ENCODE results near the gene STXBP6. TPM values are rescaled to one million over a fixed set of nuclear protein-coding genes. Genes with fewer than 3 reads are reported as not detected.
"Not testable (repeated sequence)": the region's sequence is repeated elsewhere in the genome, so short reads cannot be mapped to it uniquely, and the experiment has no call there.

STXBP6 gene
- total and polyA plus RNA-seq, 7 donors, result 7.1 to 32.8 (median 14.3) TPM

DNA sequence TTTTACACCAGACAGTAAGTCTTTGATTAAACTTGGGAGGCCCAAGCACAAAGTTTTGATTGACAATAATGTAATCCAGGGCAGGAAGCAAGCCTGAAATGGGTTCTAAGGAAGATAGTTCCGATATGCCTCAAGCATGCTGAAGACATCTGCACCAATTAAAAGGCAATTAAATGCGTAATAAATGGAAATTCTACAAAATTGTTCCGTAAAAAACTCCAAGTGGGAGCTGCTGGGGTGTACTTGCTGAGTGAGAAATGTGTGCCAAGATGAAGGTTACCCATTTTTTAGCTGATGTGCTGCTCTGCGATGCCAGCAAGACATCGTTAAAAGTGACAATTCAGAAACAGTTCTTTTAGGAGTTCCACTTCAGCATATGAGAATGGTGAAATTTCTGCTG, 269.7 kb downstream of the STXBP6 start:
- 82 to 92% methylated on average over 5 of the region's 5 CpGs for WGBS, 2 donors
- Histone ChIP-seq H3K4me3 (no peak overlapping the region), H3K27ac (no peak overlapping the region), H3K36me3 (no peaks in the 10 kb centered on the region), H3K9me3 (no peaks in the 10 kb centered on the region), H3K27me3 (no peaks in the 10 kb centered on the region), H3K4me1 (no peaks in the 10 kb centered on the region)
- intact Hi-C loops (cut with DNase I), result no loop called here
- TF ChIP-seq POLR2A (IDR thresholded peaks at IDR 0.05) (no peak), POLR2AphosphoS5 (IDR thresholded peaks at IDR 0.05) (no peak), EP300 (IDR thresholded peaks at IDR 0.05) (no peak)
- TF ChIP-seq, protein P1, sequence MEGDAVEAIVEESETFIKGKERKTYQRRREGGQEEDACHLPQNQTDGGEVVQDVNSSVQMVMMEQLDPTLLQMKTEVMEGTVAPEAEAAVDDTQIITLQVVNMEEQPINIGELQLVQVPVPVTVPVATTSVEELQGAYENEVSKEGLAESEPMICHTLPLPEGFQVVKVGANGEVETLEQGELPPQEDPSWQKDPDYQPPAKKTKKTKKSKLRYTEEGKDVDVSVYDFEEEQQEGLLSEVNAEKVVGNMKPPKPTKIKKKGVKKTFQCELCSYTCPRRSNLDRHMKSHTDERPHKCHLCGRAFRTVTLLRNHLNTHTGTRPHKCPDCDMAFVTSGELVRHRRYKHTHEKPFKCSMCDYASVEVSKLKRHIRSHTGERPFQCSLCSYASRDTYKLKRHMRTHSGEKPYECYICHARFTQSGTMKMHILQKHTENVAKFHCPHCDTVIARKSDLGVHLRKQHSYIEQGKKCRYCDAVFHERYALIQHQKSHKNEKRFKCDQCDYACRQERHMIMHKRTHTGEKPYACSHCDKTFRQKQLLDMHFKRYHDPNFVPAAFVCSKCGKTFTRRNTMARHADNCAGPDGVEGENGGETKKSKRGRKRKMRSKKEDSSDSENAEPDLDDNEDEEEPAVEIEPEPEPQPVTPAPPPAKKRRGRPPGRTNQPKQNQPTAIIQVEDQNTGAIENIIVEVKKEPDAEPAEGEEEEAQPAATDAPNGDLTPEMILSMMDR (IDR thresholded peaks at IDR 0.05), result no peak
- DNase-seq, result no peak

DNA sequence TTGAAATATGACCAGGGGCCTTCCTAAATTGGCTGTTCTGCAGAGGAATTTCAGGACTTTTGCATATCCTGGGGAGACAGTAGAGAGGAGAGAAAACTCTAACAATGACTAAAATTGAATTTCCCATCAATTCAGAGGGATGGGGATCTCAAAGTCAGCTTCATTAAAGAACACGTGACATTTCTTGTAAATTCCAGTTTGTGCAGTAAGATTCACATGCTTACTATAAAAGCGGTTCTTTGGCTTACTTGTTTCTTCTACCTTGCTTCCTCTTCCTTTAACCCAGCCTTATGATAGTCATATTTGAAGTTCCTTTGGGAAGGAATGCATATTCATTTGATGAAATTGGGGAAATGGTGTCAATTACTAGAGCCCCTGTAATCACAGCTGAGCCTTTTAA, 272.3 kb downstream of the STXBP6 start:
- no peaks in the 10 kb centered on the region for H3K27me3 ChIP-seq
- TF ChIP-seq POLR2A (IDR thresholded peaks at IDR 0.05) (no peak), EP300 (IDR thresholded peaks at IDR 0.05) (no peak), POLR2AphosphoS5 (IDR thresholded peaks at IDR 0.05) (no peak)
- TF ChIP-seq, protein P1 (IDR thresholded peaks at IDR 0.05), result no peak
- intact Hi-C loops (cut with DNase I), result no loop called here
- no peak for DNase-seq
- WGBS, 2 donors, result 94 to 95% methylated on average over 2 of the region's 2 CpGs
- H3K4me1 ChIP-seq, result no peaks in the 10 kb centered on the region
- no peaks in the 10 kb centered on the region for H3K9me3 ChIP-seq
- no peak overlapping the region for H3K4me3 ChIP-seq
- H3K36me3 ChIP-seq, result no peaks in the 10 kb centered on the region
- H3K27ac ChIP-seq, result no peak overlapping the region

DNA sequence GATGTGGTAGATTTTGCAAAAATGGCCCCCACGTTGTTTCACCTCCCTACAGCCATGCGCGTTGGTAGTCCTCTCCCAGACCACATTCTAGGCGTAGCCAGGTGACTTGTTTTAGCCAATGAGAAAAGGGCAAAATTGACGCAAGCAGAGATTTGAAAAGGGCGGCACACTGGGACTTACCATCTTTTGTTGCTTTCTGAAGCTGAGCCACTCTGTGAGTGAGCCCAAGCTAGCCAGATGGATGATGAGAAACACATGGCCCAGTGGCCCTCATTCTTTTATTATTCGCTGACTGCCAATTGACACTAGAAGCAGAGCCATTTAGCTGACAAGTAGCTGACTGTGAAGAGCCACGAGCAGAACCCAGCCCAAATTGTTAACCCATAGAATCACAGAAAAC, 274.0 kb downstream of the STXBP6 start:
- intact Hi-C loops (cut with DNase I), result no loop called here
- no peak for DNase-seq
- Histone ChIP-seq H3K9me3 (no peaks in the 10 kb centered on the region), H3K36me3 (no peaks in the 10 kb centered on the region), H3K4me3 (no peak overlapping the region), H3K4me1 (no peaks in the 10 kb centered on the region), H3K27ac (no peak overlapping the region), H3K27me3 (no peaks in the 10 kb centered on the region)
- WGBS, 2 donors, result 87 to 92% methylated on average over 8 of the region's 8 CpGs
- TF ChIP-seq EP300 (IDR thresholded peaks at IDR 0.05) (no peak), POLR2A (IDR thresholded peaks at IDR 0.05) (no peak), POLR2AphosphoS5 (IDR thresholded peaks at IDR 0.05) (no peak)
- TF ChIP-seq, protein P1 (IDR thresholded peaks at IDR 0.05), result no peak

DNA sequence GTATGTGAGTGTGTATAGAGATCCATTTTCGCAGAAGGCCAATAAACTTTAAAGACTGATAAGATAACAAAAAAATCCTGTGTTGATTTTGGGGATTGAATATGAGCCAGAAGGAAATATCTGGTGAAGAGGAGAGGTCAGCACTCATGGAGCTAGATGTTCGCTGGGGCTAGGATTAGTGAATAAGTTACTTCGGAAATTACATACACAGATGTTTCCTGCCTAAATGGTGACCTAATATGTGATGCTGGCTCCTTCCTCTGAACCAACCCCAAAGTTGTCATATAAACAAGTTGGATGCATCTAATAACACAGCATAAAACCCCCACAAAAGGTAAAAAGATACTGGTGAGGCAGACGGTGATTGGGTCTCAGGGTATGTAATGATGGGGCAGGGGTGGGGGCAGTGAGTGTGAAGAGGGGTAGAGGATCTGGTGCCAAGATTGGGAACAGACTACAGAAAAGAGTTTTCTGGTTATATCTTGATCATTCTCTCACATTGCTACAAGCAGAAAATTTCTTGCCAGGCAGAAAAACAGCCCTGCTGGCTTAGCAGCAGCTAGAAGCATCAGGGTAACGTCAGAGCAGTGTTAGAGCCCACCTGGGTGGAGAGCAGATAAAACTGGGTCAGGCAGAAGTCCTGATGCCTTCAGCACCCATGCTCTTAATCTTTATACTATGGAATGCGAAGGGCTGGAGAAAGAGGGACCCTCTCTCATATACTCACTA, 275.6 kb downstream of the STXBP6 start:
- 36 to 56% methylated on average over 6 of the region's 6 CpGs for WGBS, 2 donors
- Histone ChIP-seq H3K27ac (no peak overlapping the region), H3K4me1 (no peaks in the 10 kb centered on the region), H3K9me3 (no peaks in the 10 kb centered on the region), H3K27me3 (no peaks in the 10 kb centered on the region), H3K36me3 (no peaks in the 10 kb centered on the region), H3K4me3 (no peak overlapping the region)
- TF ChIP-seq EP300 (IDR thresholded peaks at IDR 0.05) (no peak), POLR2AphosphoS5 (IDR thresholded peaks at IDR 0.05) (no peak), POLR2A (IDR thresholded peaks at IDR 0.05) (no peak)
- TF ChIP-seq, protein P1 (IDR thresholded peaks at IDR 0.05), result no peak
- DNase-seq, result no peak
- intact Hi-C loops (cut with DNase I), result no loop called here

DNA sequence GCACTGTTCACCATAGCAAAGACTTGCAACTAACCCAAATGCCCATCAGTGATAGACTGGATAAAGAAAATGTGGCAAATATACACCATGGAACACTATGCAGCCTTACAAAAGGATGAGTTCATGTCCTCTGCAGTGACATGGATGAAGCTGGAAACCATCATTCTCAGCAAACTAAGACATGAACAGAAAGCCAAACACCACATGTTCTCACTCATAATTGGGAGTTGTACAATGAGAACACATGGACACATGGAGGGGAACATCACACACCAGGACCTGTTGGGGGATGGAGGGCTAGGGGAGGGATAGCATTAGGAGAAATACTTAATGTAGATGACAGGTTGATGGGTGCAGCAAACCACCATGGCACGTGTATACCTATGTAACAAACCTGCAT, 276.4 kb downstream of the STXBP6 start:
- H3K4me3 ChIP-seq; H3K36me3 ChIP-seq; DNase-seq; H3K27ac ChIP-seq; intact Hi-C loops (cut with DNase I); H3K9me3 ChIP-seq; H3K27me3 ChIP-seq; H3K4me1 ChIP-seq: not testable (repeated sequence)
- 45 to 67% methylated on average over 1 of the region's 1 CpG for WGBS, 2 donors
